H1 (cell line): ENCODE results near the gene PSORS1C1. TPM values are rescaled to one million over a fixed set of nuclear protein-coding genes. Genes with fewer than 3 reads are reported as not detected.

Source experiments
- CBX5 ChIP-seq: fragments of 300-800, 300-1000 bp; sonication (generic); IDR thresholded peaks from 2 replicates; pipeline ENCODE4 v1.7.1; 2016; ENCODE audit warnings: antibody characterized with exemption, low read length, low read depth
- EZH2 ChIP-seq: fragments of 200-600 bp; sonication (generic); IDR thresholded peaks from 2 replicates; pipeline ENCODE4 v1.7.1; 2012; ENCODE audit warnings: low read depth, mild to moderate bottlenecking, moderate library complexity, low read length, inconsistent platforms; ENCODE audit not compliant: severe bottlenecking
- FOSL1 ChIP-seq: IDR thresholded peaks from 2 replicates; pipeline ENCODE4 v1.6.1; 2011; ENCODE audit warnings: mild to moderate bottlenecking, low read depth, low read length, moderate library complexity; ENCODE audit not compliant: insufficient read depth
- GABPA ChIP-seq: IDR thresholded peaks from 2 replicates; pipeline ENCODE4 v1.6.1; 2011; ENCODE audit warnings: mild to moderate bottlenecking, low read length, moderate library complexity, borderline replicate concordance; ENCODE audit not compliant: insufficient read depth
- JUND ChIP-seq: IDR thresholded peaks from 2 replicates; pipeline ENCODE4 v1.6.1; 2011; ENCODE audit warnings: mild to moderate bottlenecking, improper control_type of control experiment, low read length
- NRF1 ChIP-seq: IDR thresholded peaks from 2 replicates; pipeline ENCODE4 v1.6.1; 2011; ENCODE audit warnings: mild to moderate bottlenecking, low read depth, low read length, improper control_type of control experiment
- SP2 ChIP-seq: IDR thresholded peaks from 2 replicates; pipeline ENCODE4 v1.6.1; 2012; ENCODE audit warnings: mild to moderate bottlenecking, low read length, inconsistent platforms
- TBP ChIP-seq: IDR thresholded peaks from 2 replicates; pipeline ENCODE4 v1.6.1; 2011; ENCODE audit warnings: low read depth, low read length, improper control_type of control experiment
- polyA plus RNA-seq, 7 experiments: library from polyadenylated mRNA; depleted of rRNA in 3 of 7; stranded (reverse) in 5 of 7; unstranded in 2 of 7; fragments of >200 nt in 5 of 7; fragments of 200-250 nt in 2 of 7; gene quantifications; 1 replicate in 5 of 7; 2 replicates in 1 of 7; 4 replicates in 1 of 7; pipeline versions ENCODE4 v1.2.1 to v1.2.3, GENCODE V29; 2011 to 2013; ENCODE audit warnings: missing spikeins in 2 of 7, mixed read lengths in 2 of 7
- total RNA-seq: library from RNA; stranded (reverse); fragmentation: NEBNext Ultra II Directional; extraction: Animal tissue kit (Norgen Biotek cat#: 25700); gene quantifications from 2 replicates; pipeline ENCODE4 v1.2.1, GENCODE V29; 2021

Gene PSORS1C1
- total and polyA plus RNA-seq, 2 of the 8 experiments (the other 6 are each of a cell fraction or from before 2014, with no cell fraction given), result 0.12 to 0.52 TPM

- TF ChIP-seq CBX5, result no peak
- TF ChIP-seq EZH2, result no peak
- TF ChIP-seq NRF1, result no peak
- no peak for TF ChIP-seq TBP
- TF ChIP-seq JUND, result no peak
- no peak for TF ChIP-seq GABPA
- no peak for TF ChIP-seq SP2
- TF ChIP-seq FOSL1, result no peak
Observed at GRCh38 chr6:31126396-31127175, 12.0 kb downstream of the PSORS1C1 start (continued).
